ENCODE measurements around the gene COX17. TPM values are rescaled to one million over a fixed set of nuclear protein-coding genes. Genes with fewer than 3 reads are reported as not detected.
A peak's percentile ranks its signal among the peaks of the same experiment; 100 is the strongest.

The COX17 gene
- total RNA-seq, 2 experiments from 2014 or later, result 83.6 to 86.7 TPM

DNA sequence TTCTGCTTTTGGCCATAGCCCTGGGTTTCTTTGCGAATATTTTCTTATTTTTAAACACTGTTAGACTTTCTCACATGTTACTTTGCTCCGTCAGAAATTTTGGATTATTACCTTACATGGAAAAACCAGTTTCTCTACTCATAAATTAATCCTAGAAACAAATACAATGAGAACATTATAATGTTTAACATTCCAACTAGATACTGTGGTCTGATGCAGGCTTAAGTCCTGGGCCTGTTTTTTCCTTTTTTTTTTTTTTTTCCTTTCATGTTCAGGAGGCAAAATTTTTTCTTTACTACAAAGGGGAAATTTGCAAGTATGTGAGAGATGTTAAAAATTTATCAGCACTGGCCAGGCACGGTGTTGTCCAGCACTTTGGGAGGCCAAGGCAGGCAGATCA, 45.7 kb downstream of the COX17 start:
- ChIA-PET POLR2A (no interaction called here), CTCF (no interaction called here)
- no peak for DNase-seq
- intact Hi-C loops (cut with micrococcal nuclease), result no loop called here
- Mint-ChIP-seq H3K9me3 (no peaks in the 10 kb centered on the region), H3K27me3 (peaks cover 10% of the 10 kb centered on the region), H3K4me3 (no peak overlapping the region), H3K4me1 (ENCODE audit: low read depth) (peaks cover 23% of the 10 kb centered on the region), H3K36me3 (ENCODE audit: low read depth) (no peaks in the 10 kb centered on the region), H3K27ac (no peak overlapping the region)
- TF ChIP-seq, protein P1, sequence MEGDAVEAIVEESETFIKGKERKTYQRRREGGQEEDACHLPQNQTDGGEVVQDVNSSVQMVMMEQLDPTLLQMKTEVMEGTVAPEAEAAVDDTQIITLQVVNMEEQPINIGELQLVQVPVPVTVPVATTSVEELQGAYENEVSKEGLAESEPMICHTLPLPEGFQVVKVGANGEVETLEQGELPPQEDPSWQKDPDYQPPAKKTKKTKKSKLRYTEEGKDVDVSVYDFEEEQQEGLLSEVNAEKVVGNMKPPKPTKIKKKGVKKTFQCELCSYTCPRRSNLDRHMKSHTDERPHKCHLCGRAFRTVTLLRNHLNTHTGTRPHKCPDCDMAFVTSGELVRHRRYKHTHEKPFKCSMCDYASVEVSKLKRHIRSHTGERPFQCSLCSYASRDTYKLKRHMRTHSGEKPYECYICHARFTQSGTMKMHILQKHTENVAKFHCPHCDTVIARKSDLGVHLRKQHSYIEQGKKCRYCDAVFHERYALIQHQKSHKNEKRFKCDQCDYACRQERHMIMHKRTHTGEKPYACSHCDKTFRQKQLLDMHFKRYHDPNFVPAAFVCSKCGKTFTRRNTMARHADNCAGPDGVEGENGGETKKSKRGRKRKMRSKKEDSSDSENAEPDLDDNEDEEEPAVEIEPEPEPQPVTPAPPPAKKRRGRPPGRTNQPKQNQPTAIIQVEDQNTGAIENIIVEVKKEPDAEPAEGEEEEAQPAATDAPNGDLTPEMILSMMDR (IDR thresholded peaks at IDR 0.05), result no peak
- no peak for ATAC-seq

DNA sequence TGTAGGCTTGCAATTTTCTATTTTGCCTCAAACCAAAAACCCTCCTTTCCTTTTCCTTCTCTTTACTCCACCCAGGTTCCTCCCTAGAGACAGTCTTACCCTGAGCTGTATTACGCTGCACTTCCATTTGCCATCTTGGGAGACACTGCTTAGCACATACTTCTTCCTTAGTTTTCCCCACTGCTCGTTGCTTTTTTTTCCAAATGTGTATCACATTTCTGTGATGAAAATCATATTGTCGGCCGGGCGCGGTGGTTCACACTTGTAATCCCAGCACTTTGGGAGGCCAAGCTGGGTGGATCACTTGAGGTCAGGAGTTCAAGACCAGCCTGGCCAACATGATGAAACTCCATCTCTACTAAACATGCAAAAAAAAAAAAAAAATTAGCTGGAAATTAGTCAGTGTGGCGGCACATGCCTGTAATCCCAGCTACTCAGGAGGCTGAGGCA, 46.3 kb downstream of the COX17 start:
- TF ChIP-seq, protein P1 (IDR thresholded peaks at IDR 0.05), result no peak
- Mint-ChIP-seq H3K27ac (no peak overlapping the region), H3K27me3 (peaks cover 12% of the 10 kb centered on the region), H3K9me3 (no peaks in the 10 kb centered on the region), H3K36me3 (ENCODE audit: low read depth) (no peaks in the 10 kb centered on the region), H3K4me1 (ENCODE audit: low read depth) (peaks cover 25% of the 10 kb centered on the region), H3K4me3 (no peak overlapping the region)
- intact Hi-C loops (cut with micrococcal nuclease), result no loop called here
- CTCF ChIA-PET, result no interaction called here
- no peak for DNase-seq
- POLR2A ChIA-PET, result no interaction called here
- no peak for ATAC-seq

GRCh38 chr3:119630128-119630879, 46.9 kb downstream of the COX17 start:
- Mint-ChIP-seq H3K9me3 (no peaks in the 10 kb centered on the region), H3K4me3 (no peak overlapping the region), H3K27ac (peak overlapping the region; percentile 36), H3K36me3 (ENCODE audit: low read depth) (no peaks in the 10 kb centered on the region), H3K27me3 (peaks cover 14% of the 10 kb centered on the region), H3K4me1 (ENCODE audit: low read depth) (peaks cover 25% of the 10 kb centered on the region)
- intact Hi-C loops (cut with micrococcal nuclease), result no loop called here
- ChIA-PET CTCF (no interaction called here), POLR2A (no interaction called here)
- TF ChIP-seq, protein P1 (IDR thresholded peaks at IDR 0.05), result no peak
- DNase-seq (no peak), ATAC-seq (no peak)

GRCh38 chr3:119628816-119629445, 48.3 kb downstream of the COX17 start:
- Mint-ChIP-seq H3K4me1 (ENCODE audit: low read depth) (peaks cover 25% of the 10 kb centered on the region), H3K4me3 (no peak overlapping the region)
- POLR2A ChIA-PET, result no interaction called here

More at GRCh38 chr3:119628816-119629445, 48.3 kb downstream of the COX17 start:
- Mint-ChIP-seq H3K27me3 (peaks cover 14% of the 10 kb centered on the region), H3K36me3 (ENCODE audit: low read depth) (no peaks in the 10 kb centered on the region), H3K9me3 (no peaks in the 10 kb centered on the region), H3K27ac (no peak overlapping the region)
- intact Hi-C loops (cut with micrococcal nuclease), result no loop called here
- CTCF ChIA-PET, result interaction anchor here (1.4 kb wide), 1 partner anchor 28 kb away, joined by 4 read pairs; no protein-coding TSS in a partner anchor
- TF ChIP-seq, protein P1 (IDR thresholded peaks at IDR 0.05), result no peak
- DNase-seq (no peak), ATAC-seq (peak; percentile 32)

Data from activated CD8-positive, alpha-beta T cell treated with anti-CD3 and anti-CD28 coated beads for 36 hours (primary cell).